ENCODE data around the gene MAPK12. TPM values are rescaled to one million over a fixed set of nuclear protein-coding genes. Genes with fewer than 3 reads are reported as not detected.

The MAPK12 gene
- total and polyA plus RNA-seq, 4 donors = 0.83 to 2.8 (median 1.9) TPM

DNA sequence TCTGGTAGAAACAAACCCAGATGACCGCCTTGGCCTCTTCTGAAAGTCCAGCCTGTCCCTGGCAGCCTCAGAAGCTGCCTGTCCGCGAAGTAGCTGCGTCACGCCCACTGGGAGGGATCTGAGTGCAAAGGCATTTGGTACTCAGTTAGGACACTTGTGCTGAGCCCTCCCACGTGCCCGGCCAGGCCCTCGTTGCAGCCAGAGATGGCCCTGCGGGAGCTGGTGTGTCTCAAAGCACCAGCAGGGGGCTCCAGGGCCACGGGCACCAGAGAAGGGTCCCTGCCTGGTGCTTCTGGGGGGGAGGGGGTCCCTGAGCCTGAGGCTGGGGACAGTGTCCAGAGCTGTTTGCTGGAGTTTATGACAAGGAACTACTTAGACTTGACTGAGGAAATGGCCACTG is 54.9 kb downstream of the MAPK12 start:
- Histone ChIP-seq H3K4me3 (ENCODE audit: low read depth in 1 of 3, low read length in 3 of 3) (peak overlapping the region in 1 of 3 donors; percentile 10), H3K27ac (ENCODE audit: low read depth in 1 of 2, low read length in 2 of 2) (peak overlapping the region; percentile 87 to 93), H3K27me3 (ENCODE audit: control insufficient read depth in 4 of 4, insufficient read depth in 4 of 4, low read length in 3 of 4) (no peaks in the 10 kb centered on the region), H3K9ac (ENCODE audit: low read depth in 1 of 2, low read length in 2 of 2) (peak overlapping the region in 1 of 2 donors; percentile 42), H3K4me1 (ENCODE audit: control insufficient read depth in 4 of 4, insufficient read depth in 4 of 4, low read length in 3 of 4) (peaks cover 8 to 85% (median 54%) of the 10 kb centered on the region in 4 donors), H3K36me3 (ENCODE audit: control insufficient read depth in 4 of 4, insufficient read depth in 3 of 4, low read depth in 1 of 4, low read length in 3 of 4) (peaks cover 2 to 30% (median 16%) of the 10 kb centered on the region in 4 donors), H3K9me3 (ENCODE audit: control insufficient read depth in 4 of 4, low read length in 3 of 4) (no peaks in the 10 kb centered on the region)
- no peak for DNase-seq (ENCODE audit: low spot score)
- TF ChIP-seq, protein P1, sequence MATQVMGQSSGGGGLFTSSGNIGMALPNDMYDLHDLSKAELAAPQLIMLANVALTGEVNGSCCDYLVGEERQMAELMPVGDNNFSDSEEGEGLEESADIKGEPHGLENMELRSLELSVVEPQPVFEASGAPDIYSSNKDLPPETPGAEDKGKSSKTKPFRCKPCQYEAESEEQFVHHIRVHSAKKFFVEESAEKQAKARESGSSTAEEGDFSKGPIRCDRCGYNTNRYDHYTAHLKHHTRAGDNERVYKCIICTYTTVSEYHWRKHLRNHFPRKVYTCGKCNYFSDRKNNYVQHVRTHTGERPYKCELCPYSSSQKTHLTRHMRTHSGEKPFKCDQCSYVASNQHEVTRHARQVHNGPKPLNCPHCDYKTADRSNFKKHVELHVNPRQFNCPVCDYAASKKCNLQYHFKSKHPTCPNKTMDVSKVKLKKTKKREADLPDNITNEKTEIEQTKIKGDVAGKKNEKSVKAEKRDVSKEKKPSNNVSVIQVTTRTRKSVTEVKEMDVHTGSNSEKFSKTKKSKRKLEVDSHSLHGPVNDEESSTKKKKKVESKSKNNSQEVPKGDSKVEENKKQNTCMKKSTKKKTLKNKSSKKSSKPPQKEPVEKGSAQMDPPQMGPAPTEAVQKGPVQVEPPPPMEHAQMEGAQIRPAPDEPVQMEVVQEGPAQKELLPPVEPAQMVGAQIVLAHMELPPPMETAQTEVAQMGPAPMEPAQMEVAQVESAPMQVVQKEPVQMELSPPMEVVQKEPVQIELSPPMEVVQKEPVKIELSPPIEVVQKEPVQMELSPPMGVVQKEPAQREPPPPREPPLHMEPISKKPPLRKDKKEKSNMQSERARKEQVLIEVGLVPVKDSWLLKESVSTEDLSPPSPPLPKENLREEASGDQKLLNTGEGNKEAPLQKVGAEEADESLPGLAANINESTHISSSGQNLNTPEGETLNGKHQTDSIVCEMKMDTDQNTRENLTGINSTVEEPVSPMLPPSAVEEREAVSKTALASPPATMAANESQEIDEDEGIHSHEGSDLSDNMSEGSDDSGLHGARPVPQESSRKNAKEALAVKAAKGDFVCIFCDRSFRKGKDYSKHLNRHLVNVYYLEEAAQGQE (IDR thresholded peaks at IDR 0.05) = peak; percentile 1
- TF ChIP-seq SP1 (IDR thresholded peaks at IDR 0.05) = no peak
- TF ChIP-seq, protein P2, sequence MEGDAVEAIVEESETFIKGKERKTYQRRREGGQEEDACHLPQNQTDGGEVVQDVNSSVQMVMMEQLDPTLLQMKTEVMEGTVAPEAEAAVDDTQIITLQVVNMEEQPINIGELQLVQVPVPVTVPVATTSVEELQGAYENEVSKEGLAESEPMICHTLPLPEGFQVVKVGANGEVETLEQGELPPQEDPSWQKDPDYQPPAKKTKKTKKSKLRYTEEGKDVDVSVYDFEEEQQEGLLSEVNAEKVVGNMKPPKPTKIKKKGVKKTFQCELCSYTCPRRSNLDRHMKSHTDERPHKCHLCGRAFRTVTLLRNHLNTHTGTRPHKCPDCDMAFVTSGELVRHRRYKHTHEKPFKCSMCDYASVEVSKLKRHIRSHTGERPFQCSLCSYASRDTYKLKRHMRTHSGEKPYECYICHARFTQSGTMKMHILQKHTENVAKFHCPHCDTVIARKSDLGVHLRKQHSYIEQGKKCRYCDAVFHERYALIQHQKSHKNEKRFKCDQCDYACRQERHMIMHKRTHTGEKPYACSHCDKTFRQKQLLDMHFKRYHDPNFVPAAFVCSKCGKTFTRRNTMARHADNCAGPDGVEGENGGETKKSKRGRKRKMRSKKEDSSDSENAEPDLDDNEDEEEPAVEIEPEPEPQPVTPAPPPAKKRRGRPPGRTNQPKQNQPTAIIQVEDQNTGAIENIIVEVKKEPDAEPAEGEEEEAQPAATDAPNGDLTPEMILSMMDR (IDR thresholded peaks at IDR 0.05; ENCODE audit: low read depth, low read length, missing input control) = peak; percentile 58
- no peak for TF ChIP-seq RXRA (IDR thresholded peaks at IDR 0.05)
- peak; percentile 52 to 69 for TF ChIP-seq RAD21 (IDR thresholded peaks at IDR 0.05)
- TF ChIP-seq, protein P3, sequence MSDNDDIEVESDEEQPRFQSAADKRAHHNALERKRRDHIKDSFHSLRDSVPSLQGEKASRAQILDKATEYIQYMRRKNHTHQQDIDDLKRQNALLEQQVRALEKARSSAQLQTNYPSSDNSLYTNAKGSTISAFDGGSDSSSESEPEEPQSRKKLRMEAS (IDR thresholded peaks at IDR 0.05) = no peak
- TF ChIP-seq NR2F2 (IDR thresholded peaks at IDR 0.05) = no peak
- no peak for TF ChIP-seq FOXA2 (IDR thresholded peaks at IDR 0.05)
- TF ChIP-seq YY1 (IDR thresholded peaks at IDR 0.05) = peak; percentile 4
- 24% methylated on average over 10 of the region's 10 CpGs for WGBS

DNA sequence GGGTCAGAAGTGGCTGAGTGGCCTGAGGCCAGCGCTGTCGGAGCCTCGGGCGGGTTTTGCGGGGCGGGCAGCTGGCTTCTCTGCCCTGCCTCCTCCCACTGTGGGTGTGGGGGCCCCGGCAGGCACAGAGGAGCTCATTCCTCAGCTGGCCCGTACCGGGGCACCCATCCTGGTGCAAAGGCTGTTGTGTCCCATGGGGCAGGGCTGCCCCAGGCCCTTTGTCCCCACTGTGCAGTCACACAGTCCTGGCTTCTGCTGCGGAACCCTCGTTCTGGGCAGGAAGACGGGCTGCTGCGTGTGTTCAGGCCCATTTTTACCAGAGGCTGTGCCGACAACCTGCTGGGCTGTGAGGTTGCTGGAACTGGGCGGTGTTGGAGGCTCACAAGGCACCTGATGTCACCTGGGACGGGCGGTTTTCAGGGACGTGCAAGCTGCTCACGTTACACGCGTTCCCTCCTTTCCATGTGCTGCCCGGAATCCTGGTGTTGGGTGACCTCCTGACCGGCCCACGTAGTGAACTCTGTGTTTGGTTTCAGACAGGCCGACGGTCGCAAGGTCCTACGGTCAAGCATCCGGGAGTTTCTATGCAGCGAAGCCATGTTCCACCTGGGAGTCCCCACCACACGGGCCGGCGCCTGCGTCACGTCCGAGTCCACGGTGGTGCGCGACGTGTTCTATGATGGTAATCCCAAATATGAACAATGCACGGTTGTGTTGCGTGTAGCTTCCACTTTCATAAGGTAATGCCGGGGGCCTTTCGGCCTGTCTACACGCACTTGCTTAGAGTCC is 55.5 kb downstream of the MAPK12 start:
- H3K9me3 ChIP-seq (ENCODE audit: control insufficient read depth in 4 of 4, low read length in 3 of 4) = no peaks in the 10 kb centered on the region
- peaks cover 8 to 82% (median 51%) of the 10 kb centered on the region in 4 donors for H3K4me1 ChIP-seq (ENCODE audit: control insufficient read depth in 4 of 4, insufficient read depth in 4 of 4, low read length in 3 of 4)
- WGBS = 41% methylated on average over 45 of the region's 45 CpGs
- no peaks in the 10 kb centered on the region for H3K27me3 ChIP-seq (ENCODE audit: control insufficient read depth in 4 of 4, insufficient read depth in 4 of 4, low read length in 3 of 4)
- H3K9ac ChIP-seq (ENCODE audit: low read depth in 1 of 2, low read length in 2 of 2) = peak overlapping the region in 1 of 2 donors; percentile 40
- H3K4me3 ChIP-seq (ENCODE audit: low read depth in 1 of 3, low read length in 3 of 3) = peak overlapping the region in 2 of 3 donors; percentile 30 to 35
- H3K36me3 ChIP-seq (ENCODE audit: control insufficient read depth in 4 of 4, insufficient read depth in 3 of 4, low read depth in 1 of 4, low read length in 3 of 4) = peaks cover 0 to 25% (median 13%) of the 10 kb centered on the region in 4 donors
- DNase-seq (ENCODE audit: low spot score) = peak; percentile 57
- peak overlapping the region; percentile 87 to 93 for H3K27ac ChIP-seq (ENCODE audit: low read depth in 1 of 2, low read length in 2 of 2)
- peak; percentile 37 for TF ChIP-seq HNF4G (IDR thresholded peaks at IDR 0.05)
- TF ChIP-seq FOXA1 (IDR thresholded peaks at IDR 0.05) = no peak
- peak; percentile 79 to 86 for TF ChIP-seq HNF4A (conservative IDR thresholded peaks at IDR 0.05)
- peak; percentile 43 for TF ChIP-seq FOXA2 (IDR thresholded peaks at IDR 0.05)
- TF ChIP-seq GABPA (IDR thresholded peaks at IDR 0.05 in 1 of 2, conservative IDR thresholded peaks at IDR 0.05 in 1 of 2) = peak in 1 of 2 donors; percentile 52
- peak; percentile 92 for TF ChIP-seq SP1 (IDR thresholded peaks at IDR 0.05)
- TF ChIP-seq, protein P1 (IDR thresholded peaks at IDR 0.05) = peak; percentile 80
- TF ChIP-seq, protein P4, sequence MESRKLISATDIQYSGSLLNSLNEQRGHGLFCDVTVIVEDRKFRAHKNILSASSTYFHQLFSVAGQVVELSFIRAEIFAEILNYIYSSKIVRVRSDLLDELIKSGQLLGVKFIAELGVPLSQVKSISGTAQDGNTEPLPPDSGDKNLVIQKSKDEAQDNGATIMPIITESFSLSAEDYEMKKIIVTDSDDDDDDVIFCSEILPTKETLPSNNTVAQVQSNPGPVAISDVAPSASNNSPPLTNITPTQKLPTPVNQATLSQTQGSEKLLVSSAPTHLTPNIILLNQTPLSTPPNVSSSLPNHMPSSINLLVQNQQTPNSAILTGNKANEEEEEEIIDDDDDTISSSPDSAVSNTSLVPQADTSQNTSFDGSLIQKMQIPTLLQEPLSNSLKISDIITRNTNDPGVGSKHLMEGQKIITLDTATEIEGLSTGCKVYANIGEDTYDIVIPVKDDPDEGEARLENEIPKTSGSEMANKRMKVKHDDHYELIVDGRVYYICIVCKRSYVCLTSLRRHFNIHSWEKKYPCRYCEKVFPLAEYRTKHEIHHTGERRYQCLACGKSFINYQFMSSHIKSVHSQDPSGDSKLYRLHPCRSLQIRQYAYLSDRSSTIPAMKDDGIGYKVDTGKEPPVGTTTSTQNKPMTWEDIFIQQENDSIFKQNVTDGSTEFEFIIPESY (IDR thresholded peaks at IDR 0.05) = no peak
- TF ChIP-seq RXRA (IDR thresholded peaks at IDR 0.05) = peak; percentile 98 to 99
- TF ChIP-seq, protein P3 (IDR thresholded peaks at IDR 0.05) = peak; percentile 93
- TF ChIP-seq TAF1 (conservative IDR thresholded peaks at IDR 0.05) = peak; percentile 97
- TF ChIP-seq JUND (IDR thresholded peaks at IDR 0.05) = peak; percentile 32 to 47
- peak; percentile 85 for TF ChIP-seq YY1 (IDR thresholded peaks at IDR 0.05)
- TF ChIP-seq EGR1 (IDR thresholded peaks at IDR 0.05; ENCODE audit: low read depth in 2 of 2) = peak in 1 of 2 donors; percentile 52
- peak; percentile 73 for TF ChIP-seq NR2F2 (IDR thresholded peaks at IDR 0.05)

Measured in liver (tissue), 9 donors.